ENCODE results near the gene PACS2. TPM values are rescaled to one million over a fixed set of nuclear protein-coding genes. Genes with fewer than 3 reads are reported as not detected.

PACS2 gene
- total RNA-seq, 1 experiment from 2014 or later: 43.3 TPM

GRCh38 chr14:105328070-105328677, 13.6 kb downstream of the PACS2 start:
- no peak for DNase-seq
- POLR2A ChIA-PET (ENCODE audit: unreplicated experiment): no interaction called here
- peaks cover 20% of the 10 kb centered on the region for H4K20me1 ChIP-seq (ENCODE audit: insufficient read depth)

GRCh38 chr14:105328678-105329390, 14.3 kb downstream of the PACS2 start:
- DNase-seq: no peak
- POLR2A ChIA-PET (ENCODE audit: unreplicated experiment): no interaction called here
- no peak for TF ChIP-seq EZH2 (IDR thresholded peaks at IDR 0.05; ENCODE audit: low read depth)
- no peak for TF ChIP-seq CTCF (conservative IDR thresholded peaks at IDR 0.05)
- H3K27me3 ChIP-seq (ENCODE audit: insufficient read depth, low read depth): no peaks in the 10 kb centered on the region
- H3K4me2 ChIP-seq: no peak overlapping the region
- intact Hi-C loops (cut with micrococcal nuclease; ENCODE audit: unreplicated experiment): no loop called here
- H2AFZ ChIP-seq: no peak overlapping the region
- CTCF ChIA-PET: no interaction called here
- BruUV-seq (replicated peaks): no TSS peak
- no peaks in the 10 kb centered on the region for H3F3A ChIP-seq (ENCODE audit: insufficient read depth, low read depth)
- no peak overlapping the region for H3K4me3 ChIP-seq
- peaks cover 23% of the 10 kb centered on the region for H4K20me1 ChIP-seq (ENCODE audit: insufficient read depth)
- H3K9me3 ChIP-seq (ENCODE audit: insufficient read depth, low read depth): no peaks in the 10 kb centered on the region
- peaks cover 3% of the 10 kb centered on the region; the same call in 1 of the 2 replicates for H3K79me2 ChIP-seq (ENCODE audit: low read depth)
- H3K9me2 ChIP-seq (ENCODE audit: insufficient read depth): no peaks in the 10 kb centered on the region
- H3K36me3 ChIP-seq (ENCODE audit: low read depth): no peaks in the 10 kb centered on the region
- H3K4me1 ChIP-seq (replicated peaks; ENCODE audit: insufficient read depth): no peaks in the 10 kb centered on the region
- no peak overlapping the region for H3K27ac ChIP-seq

More at GRCh38 chr14:105328070-105328677, 13.6 kb downstream of the PACS2 start:
- Histone ChIP-seq H3K9me2 (ENCODE audit: insufficient read depth) (no peaks in the 10 kb centered on the region), H3K36me3 (ENCODE audit: low read depth) (no peaks in the 10 kb centered on the region), H3F3A (ENCODE audit: insufficient read depth, low read depth) (no peaks in the 10 kb centered on the region), H3K4me3 (no peak overlapping the region), H3K27ac (no peak overlapping the region), H2AFZ (no peak overlapping the region), H3K9me3 (ENCODE audit: insufficient read depth, low read depth) (no peaks in the 10 kb centered on the region), H3K27me3 (ENCODE audit: insufficient read depth, low read depth) (no peaks in the 10 kb centered on the region), H3K4me1 (replicated peaks; ENCODE audit: insufficient read depth) (no peaks in the 10 kb centered on the region), H3K4me2 (no peak overlapping the region), H3K79me2 (ENCODE audit: low read depth) (peaks cover 9% of the 10 kb centered on the region)
- intact Hi-C loops (cut with micrococcal nuclease; ENCODE audit: unreplicated experiment): no loop called here
- TF ChIP-seq EZH2 (IDR thresholded peaks at IDR 0.05; ENCODE audit: low read depth) (no peak), CTCF (conservative IDR thresholded peaks at IDR 0.05) (no peak)
- BruUV-seq (replicated peaks): no TSS peak
- CTCF ChIA-PET: no interaction called here

- Histone ChIP-seq H3K4me2 (no peak overlapping the region), H3F3A (ENCODE audit: insufficient read depth, low read depth) (no peaks in the 10 kb centered on the region), H3K4me1 (replicated peaks; ENCODE audit: insufficient read depth) (no peaks in the 10 kb centered on the region), H3K9me3 (ENCODE audit: insufficient read depth, low read depth) (no peaks in the 10 kb centered on the region), H3K9me2 (ENCODE audit: insufficient read depth) (no peaks in the 10 kb centered on the region), H3K27me3 (ENCODE audit: insufficient read depth, low read depth) (no peaks in the 10 kb centered on the region), H3K4me3 (no peak overlapping the region), H2AFZ (no peak overlapping the region), H3K36me3 (ENCODE audit: low read depth) (no peaks in the 10 kb centered on the region), H3K27ac (no peak overlapping the region), H4K20me1 (ENCODE audit: insufficient read depth) (peaks cover 23% of the 10 kb centered on the region), H3K79me2 (ENCODE audit: low read depth) (no peaks in the 10 kb centered on the region)
- ChIA-PET CTCF (no interaction called here), POLR2A (ENCODE audit: unreplicated experiment) (no interaction called here)
- TF ChIP-seq EZH2 (IDR thresholded peaks at IDR 0.05; ENCODE audit: low read depth): no peak
- no peak for TF ChIP-seq CTCF (conservative IDR thresholded peaks at IDR 0.05)
- intact Hi-C loops (cut with micrococcal nuclease; ENCODE audit: unreplicated experiment): no loop called here
- BruUV-seq (replicated peaks): no TSS peak
- no peak for DNase-seq
Measured at GRCh38 chr14:105329411-105330150, 15.0 kb downstream of the PACS2 start.

Measured in PC-9 (cell line).